NT2/D1 (cell line): ENCODE results near the gene PHB1.

Experiments
- SUZ12 ChIP-seq: IDR thresholded peaks from 2 replicates; pipeline ENCODE4 v1.6.1; 2011; ENCODE audit not compliant: insufficient read length, insufficient read depth; ENCODE audit errors: extremely low read depth
- YY1 ChIP-seq: IDR thresholded peaks from 2 replicates; pipeline ENCODE4 v1.6.1; 2011; ENCODE audit not compliant: insufficient read length, insufficient read depth
- ZNF274 ChIP-seq: IDR thresholded peaks from 2 replicates; pipeline ENCODE4 v1.6.1; 2011; ENCODE audit warnings: mild to moderate bottlenecking, low read depth, low read length

- no peak for TF ChIP-seq YY1
- TF ChIP-seq ZNF274, result no peak
- no peak for TF ChIP-seq SUZ12
These were observed 43.2 kb upstream of the PHB1 start for GRCh38 chr17:49457564-49458535.
